HG03558 (cell line): ENCODE results near the gene NSRP1.
"Not testable (repeated sequence)": the region's sequence is repeated elsewhere in the genome, so short reads cannot be mapped to it uniquely, and the experiment has no call there.

Experiments used
- ATAC-seq: cut with Tn5 transposase; IDR thresholded peaks from one replicate; pipeline ENCODE4 v1.9.1; 2021; ENCODE audit warnings: moderate number of reproducible peaks; ENCODE audit not compliant: unreplicated experiment; ENCODE audit errors: extremely low read depth

Gene NSRP1

DNA sequence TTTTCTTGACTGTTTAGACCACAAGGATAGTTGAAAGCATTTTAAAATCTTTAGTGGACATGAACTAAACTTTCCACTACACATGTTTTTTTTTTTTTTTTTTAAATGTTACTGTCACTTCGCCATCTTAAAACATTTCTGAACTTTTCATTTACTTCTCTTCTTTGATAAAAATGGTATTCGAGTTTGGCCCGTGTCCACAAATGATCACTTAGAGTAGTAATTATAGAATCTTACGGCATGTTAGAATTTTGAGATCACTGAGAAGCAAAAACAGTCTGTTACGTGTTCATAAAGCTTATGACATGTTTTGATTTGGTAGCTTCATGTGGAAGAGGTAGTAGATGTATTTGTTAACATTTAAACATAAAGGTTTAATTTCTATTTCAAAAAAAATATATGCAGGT, 1.1 kb downstream of the NSRP1 start:
- no peak for ATAC-seq

DNA sequence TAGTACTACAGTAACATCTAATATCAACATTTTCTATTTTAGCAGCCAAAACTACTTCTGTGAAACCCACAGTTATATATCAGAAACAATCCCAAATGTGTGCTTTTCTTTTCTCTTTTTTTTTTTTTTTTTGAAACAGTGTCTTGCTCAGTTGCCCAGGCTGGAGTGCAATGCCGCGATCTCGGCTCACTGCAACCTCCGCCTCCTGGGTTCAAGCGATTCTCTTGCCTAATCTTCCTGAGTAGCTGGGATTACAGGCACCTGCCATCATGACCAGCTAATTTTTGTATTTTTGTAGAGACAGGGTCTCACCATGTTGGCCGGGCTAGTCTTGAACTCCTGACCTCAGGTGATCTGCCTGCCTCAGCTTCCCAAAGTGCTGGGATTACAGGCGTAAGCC, 2.0 kb downstream of the NSRP1 start:
- not testable (repeated sequence) for ATAC-seq

DNA sequence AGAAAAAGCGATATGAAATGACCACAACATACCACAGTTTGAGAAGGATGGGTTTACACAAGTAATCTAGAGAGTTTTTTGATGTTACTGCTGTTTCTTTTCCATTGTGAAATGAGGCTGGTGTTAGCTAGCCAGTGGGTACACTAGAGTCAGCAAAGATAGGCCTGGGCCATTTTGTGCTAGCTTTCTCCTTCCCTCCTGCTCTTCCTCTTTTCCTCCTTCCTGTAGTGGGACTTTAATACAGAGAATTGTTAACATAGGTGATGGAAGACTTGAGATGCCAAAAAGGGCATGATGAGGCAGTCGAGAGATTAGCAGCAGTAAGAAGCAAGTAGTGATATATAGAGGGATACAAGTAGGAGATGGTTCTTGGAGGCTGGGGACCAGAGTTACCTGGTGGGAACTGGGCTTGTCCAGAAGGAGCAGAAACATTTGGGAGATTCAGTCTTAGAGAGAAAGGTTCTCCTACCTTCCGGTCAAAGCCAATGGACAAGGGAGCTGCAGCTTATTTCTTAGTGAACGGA, 7.7 kb downstream of the NSRP1 start:
- ATAC-seq = no peak

DNA sequence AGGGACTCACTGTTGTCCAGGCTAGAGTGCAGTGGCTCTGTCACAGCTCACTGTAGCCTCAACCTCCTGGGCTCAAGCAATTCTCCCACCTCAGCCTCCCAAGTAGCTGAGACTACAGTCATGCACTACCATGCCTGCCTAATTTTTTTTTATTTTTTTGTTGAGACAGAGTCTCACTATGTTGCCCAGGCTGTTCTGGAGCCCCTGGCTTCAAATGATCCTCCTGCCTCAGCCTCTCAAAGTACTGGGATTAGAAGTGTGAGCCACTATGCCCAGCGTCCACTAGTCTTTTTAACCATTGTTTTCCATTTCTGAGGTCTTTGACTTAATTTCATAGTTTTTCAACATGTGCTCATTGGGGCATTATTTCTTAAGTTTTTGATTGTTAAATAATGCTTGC, 13.5 kb downstream of the NSRP1 start:
- no peak for ATAC-seq

DNA sequence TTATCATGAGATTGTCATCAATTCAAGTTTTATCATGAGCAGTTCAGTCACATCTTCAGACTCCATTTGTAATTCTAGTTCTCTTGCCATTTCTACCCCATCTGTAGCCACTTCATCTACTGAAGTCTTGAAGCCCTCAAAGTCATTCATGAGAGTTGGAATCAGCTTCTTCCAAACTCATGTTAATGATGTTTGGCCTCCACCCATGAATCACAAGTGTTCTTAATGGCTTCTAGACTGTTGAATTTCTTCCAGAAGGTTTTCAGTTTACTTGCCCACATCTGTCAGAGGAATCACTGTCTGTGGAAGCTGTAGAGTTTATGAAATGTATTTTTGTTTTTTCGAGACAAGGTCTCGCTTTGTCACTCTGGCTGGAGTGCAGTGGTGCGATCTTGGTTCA, 16.0 kb downstream of the NSRP1 start:
- ATAC-seq = no peak

DNA sequence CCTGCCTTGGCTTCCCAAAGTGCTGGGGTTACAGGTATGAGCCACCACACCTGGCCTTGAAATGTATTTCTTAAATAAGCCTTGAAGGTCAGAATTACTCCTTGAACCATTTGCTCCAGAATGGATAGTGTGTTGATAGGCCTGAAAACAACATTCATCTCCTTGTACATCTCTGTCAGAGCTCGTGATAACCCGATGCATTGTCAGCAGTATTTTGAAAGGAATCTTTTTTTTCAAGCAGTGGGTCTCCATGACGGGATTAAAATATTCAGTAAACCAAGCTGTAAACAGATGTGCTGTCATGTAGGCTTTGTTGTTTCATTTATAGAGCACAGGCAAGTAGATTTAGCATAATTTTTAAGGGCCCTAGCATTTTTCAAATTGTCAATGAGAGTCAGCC, 16.6 kb downstream of the NSRP1 start:
- no peak for ATAC-seq

DNA sequence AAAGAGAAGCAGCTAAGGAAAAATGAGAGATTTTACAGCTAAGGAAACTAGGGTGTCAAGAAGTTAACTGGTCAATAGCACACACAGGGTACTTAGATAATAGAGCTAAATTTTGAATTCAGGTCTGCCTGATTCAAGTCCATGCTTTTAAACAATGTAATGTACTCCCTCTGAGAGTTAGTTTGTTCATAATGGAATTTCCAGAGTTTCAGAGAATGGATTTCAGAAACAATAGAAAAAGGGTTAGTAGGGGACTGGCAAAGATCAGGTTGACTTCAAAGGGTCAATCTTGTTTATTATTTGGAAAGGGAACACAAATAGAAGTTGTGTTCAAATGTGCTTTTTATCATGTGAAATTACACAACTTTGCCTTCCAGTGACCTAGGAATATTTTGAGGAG, 17.9 kb downstream of the NSRP1 start:
- no peak for ATAC-seq

DNA sequence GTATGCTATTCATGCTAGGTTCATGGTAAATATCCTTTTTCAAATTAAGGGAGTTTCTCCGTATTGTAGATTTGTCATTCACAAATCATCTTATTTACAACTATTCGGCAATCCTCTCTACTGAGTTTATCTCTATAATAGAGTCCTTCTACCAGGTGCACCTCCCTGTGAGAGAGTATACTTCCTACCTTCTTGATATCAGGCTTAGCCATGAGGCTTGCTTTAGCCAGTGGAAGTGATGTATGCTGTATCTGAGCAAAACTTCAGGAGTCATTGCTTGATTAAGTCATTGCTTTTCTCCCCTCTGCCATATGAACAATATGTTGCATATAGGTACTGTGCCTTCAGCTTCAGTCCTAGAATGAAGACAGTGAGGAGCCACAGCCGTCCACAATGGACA, 20.5 kb downstream of the NSRP1 start:
- no peak for ATAC-seq

DNA sequence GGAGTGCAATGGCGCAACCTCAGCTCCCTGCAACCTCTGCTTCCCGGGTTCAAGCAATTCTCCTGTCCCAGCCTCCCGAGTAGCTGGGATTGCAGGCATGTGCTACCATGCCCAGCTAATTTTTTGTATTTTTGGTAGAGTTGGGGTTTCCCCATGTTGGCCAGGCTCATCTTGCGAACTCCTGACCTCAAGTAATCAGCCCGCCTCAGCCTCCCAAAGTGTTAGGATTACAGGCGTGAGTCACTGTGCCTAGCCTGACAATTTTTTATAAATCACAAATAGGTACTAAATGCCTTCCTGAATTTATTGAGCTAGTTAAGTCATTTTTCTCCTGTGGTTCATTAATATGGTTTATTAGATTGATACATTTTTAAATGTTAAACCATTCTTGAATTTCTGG, 31.2 kb downstream of the NSRP1 start:
- ATAC-seq = not testable (repeated sequence)

DNA sequence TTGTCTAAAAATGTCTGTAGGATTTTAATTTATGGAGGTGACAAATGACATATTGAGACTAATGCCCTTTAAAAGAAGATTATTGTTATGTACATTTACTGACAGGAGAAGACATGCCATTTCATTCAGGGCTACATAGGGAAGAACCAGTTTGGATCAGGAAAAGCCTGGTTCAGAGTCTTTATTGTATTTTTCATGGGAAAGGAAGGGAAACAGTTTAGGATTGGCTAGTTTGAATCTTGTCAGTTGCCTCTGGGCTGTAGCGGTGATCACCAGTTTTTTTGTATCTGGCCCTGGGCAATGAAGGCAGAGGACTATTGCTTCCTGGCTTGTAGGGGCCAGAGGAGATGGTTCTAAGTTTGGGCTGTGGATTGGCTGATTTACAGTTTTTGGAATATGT, 31.8 kb downstream of the NSRP1 start:
- ATAC-seq = no peak

DNA sequence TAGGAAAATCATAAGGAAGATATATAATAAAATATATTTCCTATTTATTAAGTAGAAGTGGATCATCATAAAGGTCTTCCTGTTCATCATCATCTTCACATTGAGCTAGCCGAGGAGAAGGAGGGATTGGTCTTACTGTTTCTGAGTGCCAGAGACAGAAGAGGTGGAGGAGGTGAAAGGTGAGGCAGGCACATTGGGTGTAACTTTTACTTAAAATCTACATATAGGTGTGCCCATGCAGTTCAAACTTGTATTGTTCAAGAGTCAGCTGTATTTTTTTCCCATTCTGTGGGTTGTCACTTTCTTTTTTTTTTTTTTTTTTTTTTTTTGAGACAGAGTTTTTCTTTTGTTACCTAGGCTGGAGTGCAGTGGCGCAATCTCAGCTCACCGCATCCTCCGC, 34.9 kb downstream of the NSRP1 start:
- no peak for ATAC-seq

DNA sequence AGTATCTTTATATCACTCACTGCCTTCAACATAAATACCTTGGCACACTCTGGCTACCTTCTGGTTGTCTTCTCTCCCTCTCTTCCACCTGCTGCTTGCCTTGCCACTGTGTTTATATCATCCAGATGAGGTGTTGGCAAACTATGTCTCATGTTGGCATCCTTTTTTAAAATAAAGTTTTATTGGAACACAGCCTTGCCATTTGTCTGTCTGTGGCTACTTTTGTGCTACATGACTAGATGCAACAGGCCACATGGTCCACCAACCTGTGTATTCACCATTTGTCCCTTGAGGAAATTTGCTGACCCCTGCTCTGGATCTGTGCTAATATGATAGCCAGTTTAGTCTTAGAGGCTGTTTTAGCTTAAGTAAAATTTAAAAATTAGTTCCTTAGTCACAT, 36.8 kb downstream of the NSRP1 start:
- no peak for ATAC-seq

DNA sequence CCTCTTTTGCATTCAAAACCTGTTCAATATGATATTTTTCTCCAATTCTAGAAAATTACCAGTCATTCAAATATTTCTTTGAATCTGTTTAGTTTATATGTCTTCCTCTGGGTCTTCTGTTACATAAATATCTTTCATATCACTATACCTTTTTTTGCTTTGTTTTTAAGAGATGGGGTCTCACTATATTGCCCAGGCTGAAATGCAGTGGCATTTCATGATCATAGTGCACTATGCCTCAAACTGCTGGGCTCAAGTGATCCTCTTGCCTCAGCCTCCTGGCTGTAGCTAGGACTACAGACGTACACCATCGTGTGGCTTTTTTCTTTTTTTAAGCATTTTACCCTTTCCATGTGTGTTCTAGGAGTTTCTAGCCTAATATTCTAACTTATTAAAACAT, 38.8 kb downstream of the NSRP1 start:
- ATAC-seq = no peak

DNA sequence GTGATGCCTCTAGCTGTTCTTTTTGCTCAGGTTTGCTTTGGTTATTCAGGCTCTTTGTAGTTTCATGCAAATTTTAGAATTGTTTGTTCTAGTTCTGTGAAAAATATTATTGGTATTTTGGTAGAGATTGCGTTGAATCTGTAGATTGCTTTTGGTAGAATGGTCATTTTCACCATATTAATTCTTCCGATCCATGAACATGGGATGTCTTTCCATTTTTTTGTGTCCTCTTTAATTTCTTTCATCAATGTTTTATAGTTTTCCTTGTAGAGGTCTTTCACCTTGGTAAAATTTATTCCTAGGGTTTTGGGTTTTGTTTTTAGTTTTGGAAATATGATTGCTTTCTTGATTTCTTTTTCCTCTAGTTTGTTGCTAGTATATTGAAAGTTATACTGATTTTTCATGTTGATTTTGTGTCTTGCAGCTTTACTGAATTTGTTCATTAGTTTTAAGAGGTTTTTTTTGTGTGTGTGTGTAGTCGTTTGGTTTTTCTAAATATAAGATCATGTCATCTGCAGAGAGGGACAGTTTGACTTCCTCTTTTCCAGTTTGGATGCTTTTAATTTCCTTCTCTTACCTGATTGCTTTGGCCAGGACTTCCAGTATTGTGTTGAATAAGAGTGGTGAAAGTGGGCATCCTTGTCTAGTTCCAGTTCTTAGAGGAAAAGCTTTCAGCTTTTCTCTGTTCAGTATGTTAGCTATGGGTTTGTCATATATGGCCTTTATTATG, 42.4 kb downstream of the NSRP1 start:
- no peak for ATAC-seq

DNA sequence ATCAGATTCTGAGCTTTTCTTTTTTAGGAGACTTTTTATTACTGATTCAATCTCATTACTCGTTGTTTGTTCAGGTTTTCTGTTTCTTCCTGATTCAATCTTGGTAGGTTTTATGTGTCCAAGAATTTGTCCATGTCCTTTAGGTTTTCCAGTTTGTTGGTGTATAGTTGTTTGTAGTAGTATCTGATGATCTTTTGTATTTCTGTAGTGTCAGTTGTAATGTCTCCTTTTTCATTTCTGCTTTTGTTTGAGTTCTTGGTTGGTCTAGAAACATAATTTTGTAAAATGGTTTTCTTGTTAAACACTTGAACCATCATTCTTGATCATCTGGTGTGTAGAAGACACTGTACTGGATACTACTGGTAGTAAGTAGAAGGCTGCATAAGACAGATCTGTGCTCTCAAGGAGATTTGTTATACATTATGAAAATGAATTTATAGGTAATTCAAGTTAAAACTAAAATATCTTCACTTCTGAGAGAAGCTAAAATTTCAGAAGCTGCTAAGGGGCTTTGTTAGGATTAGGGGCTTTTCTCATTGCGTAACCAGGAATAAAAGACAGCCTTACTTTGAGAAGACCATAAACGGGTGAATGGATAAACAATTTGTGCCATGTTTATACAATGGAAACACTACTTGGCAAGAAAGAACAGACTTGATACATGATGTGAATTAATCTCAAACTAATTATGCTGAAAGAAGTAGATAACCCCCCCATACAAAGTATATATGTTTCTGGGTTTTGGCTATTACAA, 44.0 kb downstream of the NSRP1 start:
- ATAC-seq = no peak

DNA sequence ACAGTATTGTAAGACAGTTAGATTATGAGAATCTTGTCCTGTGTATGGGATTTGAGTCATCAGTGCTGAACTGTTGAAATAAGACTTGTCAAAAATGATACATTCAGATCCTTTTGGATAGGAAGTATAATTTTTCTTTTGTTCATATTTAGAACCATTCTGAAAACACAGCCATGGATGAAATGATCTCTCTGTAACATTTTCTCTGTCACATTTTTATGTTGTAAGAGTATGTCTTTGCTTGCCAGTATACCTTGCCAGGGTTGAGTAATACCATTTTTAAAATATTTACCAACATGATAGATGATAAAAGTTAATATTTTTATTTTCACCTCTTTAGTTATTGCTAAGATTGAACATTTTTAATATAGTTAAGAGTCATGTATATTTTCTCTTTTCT, 45.0 kb downstream of the NSRP1 start:
- ATAC-seq = no peak

DNA sequence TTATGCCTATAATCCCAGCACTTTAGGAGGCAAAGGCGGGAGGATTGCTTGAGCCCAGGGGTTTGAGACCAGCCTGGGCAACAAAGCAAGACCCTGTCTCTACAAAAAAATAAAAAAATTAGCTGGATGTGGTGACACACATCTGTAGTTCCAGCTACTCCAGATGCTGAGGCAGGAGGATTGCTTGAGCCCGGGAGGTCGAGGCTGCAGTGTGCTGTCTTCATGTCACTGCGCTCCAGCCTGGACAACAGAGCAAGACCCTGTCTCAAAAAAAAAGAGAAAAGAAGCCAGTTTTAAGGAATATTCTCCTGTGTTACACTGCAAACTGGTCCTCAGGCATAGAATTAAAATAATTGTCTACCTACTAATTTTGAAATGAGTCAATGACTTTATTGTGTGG, 47.9 kb downstream of the NSRP1 start:
- no peak for ATAC-seq

DNA sequence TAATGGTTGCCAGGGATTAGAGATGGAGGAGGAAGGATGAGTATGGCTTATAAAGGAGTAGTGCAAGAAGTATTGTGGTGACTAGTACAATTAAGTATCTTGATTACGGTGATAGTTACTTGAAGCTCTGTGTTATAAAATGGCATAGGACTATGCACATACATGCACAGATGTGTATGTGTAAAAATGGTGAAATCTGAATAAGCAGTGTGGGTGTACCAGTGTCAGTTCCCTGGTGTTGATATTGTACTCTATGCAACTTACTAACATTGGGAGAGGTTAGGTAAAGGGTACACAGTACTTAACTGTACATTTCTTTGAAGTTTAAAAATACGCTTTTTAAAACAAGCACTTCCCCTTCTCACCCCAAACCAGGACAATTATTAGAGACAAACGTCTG, 48.5 kb downstream of the NSRP1 start:
- ATAC-seq = no peak

DNA sequence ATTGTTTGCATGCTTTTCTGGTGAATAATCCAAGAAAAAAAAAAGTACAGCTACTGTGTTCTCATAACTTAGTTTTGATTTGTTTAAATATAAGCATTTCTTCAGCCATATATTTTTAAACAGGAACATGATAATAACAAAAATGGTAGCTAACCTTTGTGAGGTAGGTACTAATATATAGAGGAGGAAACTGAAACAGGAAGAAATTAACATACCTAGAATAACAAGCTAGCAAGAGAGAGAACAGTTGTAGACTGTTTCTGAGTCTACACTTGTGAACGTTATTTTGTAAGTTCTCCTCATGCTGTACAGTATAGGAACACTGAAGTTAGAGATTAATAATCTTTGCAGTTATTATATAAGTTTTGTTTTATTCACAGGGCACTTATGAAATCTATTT, 49.3 kb downstream of the NSRP1 start:
- no peak for ATAC-seq

DNA sequence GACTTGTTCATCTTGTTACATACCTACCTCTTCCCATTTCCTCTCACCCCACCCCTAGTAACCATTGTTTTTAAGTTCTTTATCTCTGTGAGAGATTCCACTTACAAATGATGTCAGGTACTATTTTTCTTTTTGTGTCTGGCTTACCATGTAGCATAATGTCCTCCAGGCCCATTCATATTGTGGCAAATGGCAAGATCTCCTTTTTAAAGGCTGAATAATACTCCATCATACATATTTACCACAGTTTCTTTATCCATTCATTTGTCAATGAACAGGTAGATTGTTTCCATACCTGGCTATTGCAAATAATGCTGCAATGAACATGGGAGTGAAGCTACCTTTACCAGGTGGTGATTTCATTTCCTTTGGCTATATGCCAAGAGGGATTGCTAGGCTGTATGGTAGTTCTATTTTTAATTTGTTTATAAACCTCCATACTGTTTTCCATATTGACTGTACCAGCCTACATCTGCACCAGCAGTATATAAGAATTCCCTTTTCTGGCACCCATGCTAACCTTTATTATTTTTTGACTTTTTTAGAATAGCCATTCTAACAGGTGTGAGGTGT, 53.9 kb downstream of the NSRP1 start:
- no peak for ATAC-seq

DNA sequence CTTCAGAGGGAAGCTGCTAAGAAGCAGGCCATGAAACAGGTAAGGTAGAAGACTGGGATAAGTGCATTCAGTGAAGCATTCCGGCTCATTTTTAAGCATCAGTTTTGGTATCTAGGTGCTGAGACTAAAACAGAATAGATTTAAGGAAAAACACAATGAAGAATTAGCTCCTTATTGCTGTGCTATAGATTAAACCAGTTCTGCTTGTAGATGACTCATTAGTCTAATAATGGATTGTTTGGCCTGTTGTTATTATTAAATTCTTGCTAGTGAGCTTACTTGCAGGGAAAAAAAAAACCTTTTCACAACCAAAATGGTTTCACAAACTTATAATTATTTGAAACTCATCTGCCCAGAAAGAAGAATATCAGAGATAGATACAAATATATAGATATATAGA, 55.9 kb downstream of the NSRP1 start:
- no peak for ATAC-seq
